ENCODE measurements around the gene BCL6.

BCL6 gene

DNA sequence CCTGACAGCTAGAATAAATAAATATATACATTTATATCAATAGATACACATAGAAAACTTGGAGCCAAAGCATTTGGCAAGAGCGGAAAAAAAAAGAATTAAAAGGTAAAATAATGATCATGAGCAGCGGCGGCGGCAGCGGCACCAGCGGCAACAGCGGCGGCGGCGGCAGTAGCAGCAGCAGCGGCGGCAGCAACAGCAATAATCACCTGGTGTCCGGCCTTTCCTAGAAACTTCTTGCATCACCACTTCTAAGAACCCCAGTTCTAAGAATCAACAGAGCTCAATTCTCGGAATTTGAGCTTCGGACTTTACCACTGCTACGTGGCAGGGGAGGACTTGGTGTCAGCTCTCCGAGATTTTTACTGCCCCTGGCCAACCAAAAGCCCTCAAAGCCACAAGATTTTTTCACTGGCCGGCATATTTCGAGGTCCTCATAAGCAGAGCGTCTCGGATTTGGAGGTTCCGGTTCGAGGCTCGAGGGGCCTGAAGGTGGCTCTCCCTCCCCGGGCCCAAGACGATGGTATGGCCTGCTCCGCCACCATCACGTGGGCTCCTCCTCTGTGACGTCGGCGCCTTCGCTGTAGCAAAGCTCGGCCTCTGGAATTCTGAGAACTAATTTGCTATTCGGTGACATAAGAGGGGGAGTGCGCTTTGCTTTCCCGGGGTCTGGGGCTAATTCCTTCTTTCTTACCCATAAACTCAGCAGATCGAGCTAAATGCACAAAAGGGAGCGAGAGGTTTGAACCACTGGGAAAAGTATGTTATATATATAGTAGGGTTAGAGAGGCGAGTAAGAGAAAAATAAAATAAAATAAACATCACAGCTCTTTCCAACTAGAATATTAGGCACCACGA, at the start of gene BCL6:
Gene BCL6, minus strand, starts transcription at position 268 of the 858 bp plus-strand sequence. CDS start 11,775 bp downstream, outside the sequence.
- in situ Hi-C loops (cut with MboI; ENCODE audit: low sequenced_read_pairs, unreplicated experiment), result loop anchor here (25.0 kb wide), 1 partner anchor 1392 kb away; no protein-coding TSS in a partner anchor
- TF ChIP-seq, protein P1, sequence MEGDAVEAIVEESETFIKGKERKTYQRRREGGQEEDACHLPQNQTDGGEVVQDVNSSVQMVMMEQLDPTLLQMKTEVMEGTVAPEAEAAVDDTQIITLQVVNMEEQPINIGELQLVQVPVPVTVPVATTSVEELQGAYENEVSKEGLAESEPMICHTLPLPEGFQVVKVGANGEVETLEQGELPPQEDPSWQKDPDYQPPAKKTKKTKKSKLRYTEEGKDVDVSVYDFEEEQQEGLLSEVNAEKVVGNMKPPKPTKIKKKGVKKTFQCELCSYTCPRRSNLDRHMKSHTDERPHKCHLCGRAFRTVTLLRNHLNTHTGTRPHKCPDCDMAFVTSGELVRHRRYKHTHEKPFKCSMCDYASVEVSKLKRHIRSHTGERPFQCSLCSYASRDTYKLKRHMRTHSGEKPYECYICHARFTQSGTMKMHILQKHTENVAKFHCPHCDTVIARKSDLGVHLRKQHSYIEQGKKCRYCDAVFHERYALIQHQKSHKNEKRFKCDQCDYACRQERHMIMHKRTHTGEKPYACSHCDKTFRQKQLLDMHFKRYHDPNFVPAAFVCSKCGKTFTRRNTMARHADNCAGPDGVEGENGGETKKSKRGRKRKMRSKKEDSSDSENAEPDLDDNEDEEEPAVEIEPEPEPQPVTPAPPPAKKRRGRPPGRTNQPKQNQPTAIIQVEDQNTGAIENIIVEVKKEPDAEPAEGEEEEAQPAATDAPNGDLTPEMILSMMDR (IDR thresholded peaks at IDR 0.05; ENCODE audit: borderline replicate concordance, control extremely low read depth, extremely low read depth, insufficient read depth, missing control alignments), result no peak
- DNase-seq (ENCODE audit: low spot score), result peak; percentile 77

DNA sequence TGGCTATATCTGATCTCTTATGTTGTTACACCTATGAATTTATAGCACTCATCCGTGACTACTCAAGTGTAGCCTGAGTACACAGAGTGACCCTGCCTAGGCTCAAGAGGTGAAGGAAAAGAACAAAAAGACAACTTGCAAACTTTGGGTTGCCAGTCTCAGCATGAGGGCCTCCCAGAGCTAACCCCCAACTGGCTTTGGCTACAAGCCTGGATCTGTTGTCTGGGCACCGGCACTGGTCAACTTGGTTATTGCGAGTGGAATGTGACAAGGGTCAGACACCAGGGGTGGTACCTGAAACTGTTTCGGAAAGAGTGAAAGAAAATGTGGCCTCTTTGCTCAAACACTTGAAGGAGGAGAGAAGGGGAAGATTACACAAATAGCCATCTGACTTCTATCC, 49.5 kb upstream of the BCL6 start:
- TF ChIP-seq, protein P1 (IDR thresholded peaks at IDR 0.05; ENCODE audit: borderline replicate concordance, control extremely low read depth, extremely low read depth, insufficient read depth, missing control alignments), result no peak
- in situ Hi-C loops (cut with MboI; ENCODE audit: low sequenced_read_pairs, unreplicated experiment), result no loop called here
- no peak for DNase-seq (ENCODE audit: low spot score)

DNA sequence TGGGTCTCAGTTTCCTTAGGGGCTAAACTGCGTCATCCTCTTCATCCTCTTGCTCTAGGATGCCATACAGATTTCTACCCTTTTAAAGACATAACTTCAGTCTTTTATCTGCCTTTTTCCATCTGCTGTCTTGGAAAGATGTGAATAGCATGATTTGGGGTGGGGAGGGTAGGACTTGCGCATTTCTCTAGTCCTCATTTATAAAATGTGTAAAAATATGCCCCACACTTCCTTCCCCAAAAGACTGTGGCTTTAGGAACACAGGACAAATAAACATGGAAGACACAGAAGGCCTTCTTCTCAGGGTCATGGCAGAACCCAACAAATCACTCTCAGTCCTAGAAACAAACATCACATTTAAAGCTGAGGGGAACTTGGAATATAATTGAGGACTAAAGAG, 48.4 kb upstream of the BCL6 start:
- in situ Hi-C loops (cut with MboI; ENCODE audit: low sequenced_read_pairs, unreplicated experiment), result no loop called here
- DNase-seq (ENCODE audit: low spot score), result no peak
- TF ChIP-seq, protein P1 (IDR thresholded peaks at IDR 0.05; ENCODE audit: borderline replicate concordance, control extremely low read depth, extremely low read depth, insufficient read depth, missing control alignments), result no peak

DNA sequence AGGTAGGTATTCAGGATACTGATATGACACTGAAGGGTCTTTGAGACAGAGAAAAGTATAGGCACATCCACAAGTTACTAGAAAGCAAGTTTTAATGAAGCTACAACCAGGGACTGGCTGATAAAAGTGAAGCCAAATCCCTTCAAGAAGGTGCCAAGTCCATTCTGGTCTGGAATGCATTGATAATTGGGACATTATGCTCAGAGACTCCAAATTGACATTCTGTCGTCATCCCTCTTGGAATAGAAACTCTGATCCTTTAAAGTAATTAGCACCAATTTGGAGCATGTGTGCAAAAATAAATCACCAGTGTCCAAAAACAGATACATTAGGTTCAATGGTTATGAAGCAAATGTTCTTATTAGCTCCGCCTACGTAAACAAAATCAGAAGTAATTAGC, 47.3 kb upstream of the BCL6 start:
- DNase-seq (ENCODE audit: low spot score), result no peak
- TF ChIP-seq, protein P1 (IDR thresholded peaks at IDR 0.05; ENCODE audit: borderline replicate concordance, control extremely low read depth, extremely low read depth, insufficient read depth, missing control alignments), result no peak
- in situ Hi-C loops (cut with MboI; ENCODE audit: low sequenced_read_pairs, unreplicated experiment), result no loop called here

DNA sequence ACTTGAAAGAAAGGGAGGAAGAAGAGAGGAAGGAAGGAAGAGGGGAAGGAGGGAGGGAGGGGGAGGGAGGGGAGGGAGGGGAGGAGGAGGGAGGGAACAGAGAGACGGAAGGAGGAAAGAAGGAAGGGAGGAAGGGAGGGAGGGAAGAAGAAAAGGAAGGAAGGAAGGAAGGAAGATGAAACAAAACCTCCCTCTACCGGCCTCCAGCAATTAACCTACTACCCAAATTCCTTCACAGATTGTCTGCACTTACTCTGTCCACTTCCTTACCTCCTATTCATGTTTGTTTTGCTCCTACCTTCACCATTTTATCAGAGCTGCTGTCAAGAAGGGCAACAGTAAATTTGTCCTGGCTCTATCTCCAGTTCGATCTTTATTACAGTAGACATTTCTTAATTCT, 44.6 kb upstream of the BCL6 start:
- no peak for DNase-seq (ENCODE audit: low spot score)
- in situ Hi-C loops (cut with MboI; ENCODE audit: low sequenced_read_pairs, unreplicated experiment), result no loop called here
- TF ChIP-seq, protein P1 (IDR thresholded peaks at IDR 0.05; ENCODE audit: borderline replicate concordance, control extremely low read depth, extremely low read depth, insufficient read depth, missing control alignments), result no peak

DNA sequence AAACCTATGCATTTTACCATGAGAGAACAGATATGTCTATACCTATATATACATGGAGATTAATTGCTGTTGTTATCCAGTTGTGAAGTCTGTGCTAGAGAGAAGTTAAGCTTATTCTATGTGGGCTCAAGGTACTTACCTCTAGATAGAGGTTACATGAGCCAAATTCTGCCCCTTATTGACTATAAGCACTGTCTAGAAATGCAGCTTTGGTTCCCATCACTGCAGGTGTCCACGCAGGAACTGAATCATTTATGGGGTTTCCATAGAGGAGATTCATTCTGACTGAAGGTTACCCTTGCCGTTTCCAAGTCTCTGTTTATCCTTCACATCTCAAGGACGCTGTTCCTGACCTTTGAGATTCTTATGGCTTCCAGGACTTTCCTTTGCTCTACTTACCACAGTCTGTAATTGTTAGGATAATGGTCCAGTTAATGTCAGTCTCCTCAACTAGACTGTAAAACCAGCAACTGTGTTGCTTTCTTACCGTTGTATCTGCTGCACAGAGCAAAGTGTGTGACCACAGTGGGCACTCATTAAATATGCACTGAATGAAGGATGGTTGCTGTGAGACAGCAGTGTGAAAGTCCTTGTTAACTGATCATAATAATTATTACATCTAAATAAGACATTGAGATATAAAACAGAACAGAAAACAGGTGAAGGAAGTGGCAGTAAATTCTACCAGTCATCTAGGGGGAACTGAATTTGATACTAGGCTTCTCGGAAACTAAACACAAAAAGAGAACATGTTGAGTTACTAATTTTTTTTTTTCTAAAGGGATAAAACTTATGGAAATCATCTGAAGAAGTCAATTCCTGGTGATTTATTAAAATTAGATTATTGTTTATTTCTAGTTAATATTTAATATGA, 44.0 kb upstream of the BCL6 start:
- TF ChIP-seq, protein P1 (IDR thresholded peaks at IDR 0.05; ENCODE audit: borderline replicate concordance, control extremely low read depth, extremely low read depth, insufficient read depth, missing control alignments), result no peak
- DNase-seq (ENCODE audit: low spot score), result no peak
- in situ Hi-C loops (cut with MboI; ENCODE audit: low sequenced_read_pairs, unreplicated experiment), result no loop called here
